ENCODE results near the gene ZFP64.
"Not testable (repeated sequence)": the region's sequence is repeated elsewhere in the genome, so short reads cannot be mapped to it uniquely, and the experiment has no call there.

The ZFP64 gene

GRCh38 chr20:52201395-52201794 lies 9.8 kb upstream of the ZFP64 start:
- DNase-seq, result no peak

- DNase-seq, result no peak
These were observed 9.3 kb upstream of the ZFP64 start for GRCh38 chr20:52200870-52201269.

GRCh38 chr20:52196845-52197244 lies 5.3 kb upstream of the ZFP64 start:
- no peak for DNase-seq

GRCh38 chr20:52193886-52194545 lies 2.4 kb upstream of the ZFP64 start:
- DNase-seq, result no peak

- DNase-seq, result no peak
These were observed 1.6 kb upstream of the ZFP64 start for GRCh38 chr20:52193133-52193532.

- DNase-seq, result not testable (repeated sequence)
These were observed 1.1 kb upstream of the ZFP64 start for GRCh38 chr20:52192719-52193007.

- DNase-seq, result peak; percentile 48
These were observed 538 bp upstream of the ZFP64 start for GRCh38 chr20:52191916-52192718.

- peak; percentile 56 for DNase-seq
These were observed 995 bp downstream of the ZFP64 start for GRCh38 chr20:52190437-52191131.

- no peak for DNase-seq
These were observed 9.8 kb downstream of the ZFP64 start for GRCh38 chr20:52181766-52182165.

- DNase-seq, result no peak
These were observed 11.3 kb downstream of the ZFP64 start for GRCh38 chr20:52180180-52180840.

- peak; percentile 77 for DNase-seq
These were observed 12.0 kb downstream of the ZFP64 start for GRCh38 chr20:52179331-52180179.

GRCh38 chr20:52178691-52179090 lies 12.9 kb downstream of the ZFP64 start:
- no peak for DNase-seq

GRCh38 chr20:52175840-52176239 lies 15.7 kb downstream of the ZFP64 start:
- no peak for DNase-seq

- no peak for DNase-seq
These were observed 19.1 kb downstream of the ZFP64 start for GRCh38 chr20:52172392-52173047.

- DNase-seq, result no peak
These were observed 20.6 kb downstream of the ZFP64 start for GRCh38 chr20:52171025-52171424.

GRCh38 chr20:52168116-52168515 lies 23.5 kb downstream of the ZFP64 start:
- peak; percentile 12 for DNase-seq

GRCh38 chr20:52167232-52167840 lies 24.2 kb downstream of the ZFP64 start:
- DNase-seq, result no peak

GRCh38 chr20:52166150-52166549 lies 25.4 kb downstream of the ZFP64 start:
- DNase-seq, result no peak

- no peak for DNase-seq
These were observed 30.9 kb downstream of the ZFP64 start for GRCh38 chr20:52160621-52161204.

GRCh38 chr20:52160049-52160570 lies 31.5 kb downstream of the ZFP64 start:
- DNase-seq, result no peak

- DNase-seq, result no peak
These were observed 37.0 kb downstream of the ZFP64 start for GRCh38 chr20:52154575-52154974.
